ENCODE results near the gene PPP6R2. TPM values are rescaled to one million over a fixed set of nuclear protein-coding genes. Genes with fewer than 3 reads are reported as not detected.

PPP6R2 gene
- total and polyA plus RNA-seq, 10 donors: 23.6 to 76.2 (median 62.1) TPM

DNA sequence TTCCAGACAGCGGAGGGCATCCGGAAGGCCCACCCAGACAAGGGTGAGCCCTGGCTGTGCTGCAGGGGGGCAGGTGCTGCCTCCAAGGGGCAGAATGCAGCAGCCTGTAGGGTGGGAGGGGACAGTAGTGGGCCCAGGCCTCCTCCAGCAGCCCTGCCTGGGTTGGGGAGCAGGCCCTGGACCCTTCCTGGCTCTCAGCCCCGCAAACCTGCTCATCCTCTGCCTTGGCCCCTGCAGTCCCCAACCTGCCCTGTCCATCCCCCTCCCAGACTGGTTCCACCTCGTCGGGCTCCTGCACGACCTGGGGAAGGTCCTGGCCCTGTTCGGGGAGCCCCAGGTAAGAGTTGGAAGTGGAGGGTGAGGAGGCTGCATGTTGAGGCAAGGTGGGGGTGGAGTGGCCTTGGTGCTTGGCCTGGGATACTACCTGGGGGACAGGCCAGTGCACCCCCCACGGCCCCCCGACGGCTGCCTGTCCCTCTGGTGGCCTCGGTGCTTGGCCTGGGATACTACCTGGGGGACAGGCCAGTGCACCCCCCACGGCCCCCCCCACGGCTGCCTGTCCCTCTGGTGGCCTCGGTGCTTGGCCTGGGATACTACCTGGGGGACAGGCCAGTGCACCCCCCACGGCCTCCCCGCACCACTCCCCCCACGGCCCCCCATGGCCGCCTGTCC, 145.0 kb downstream of the PPP6R2 start:
- Histone ChIP-seq H3K9me3 (no peaks in the 10 kb centered on the region), H3K36me3 (no peaks in the 10 kb centered on the region), H3K27ac (no peak overlapping the region), H3K4me3 (no peak overlapping the region), H3K4me1 (peaks cover 0 to 16% (median 10%) of the 10 kb centered on the region in 6 donors), H3K27me3 (replicated peaks in 1 of 7) (peaks cover 0 to 51% (median 0%) of the 10 kb centered on the region in 7 donors)
- intact Hi-C loops (cut with DNase I; ENCODE audit: low total_unique reads): no loop called here
- 80 to 85% (median 81%) methylated on average over 8 to 18 of the region's 18 CpGs for WGBS, 5 donors
- TF ChIP-seq POLR2A (IDR thresholded peaks at IDR 0.05) (no peak), CTCF (IDR thresholded peaks at IDR 0.05 in 8 of 11, conservative IDR thresholded peaks at IDR 0.05 in 3 of 11) (no peak), POLR2AphosphoS5 (IDR thresholded peaks at IDR 0.05) (no peak)
- no peak for DNase-seq

GRCh38 chr22:50488886-50489285, 145.8 kb downstream of the PPP6R2 start:
- Histone ChIP-seq H3K9me3 (no peaks in the 10 kb centered on the region), H3K27me3 (replicated peaks in 1 of 7) (peaks cover 0 to 44% (median 0%) of the 10 kb centered on the region in 7 donors), H3K27ac (no peak overlapping the region), H3K4me3 (no peak overlapping the region), H3K36me3 (no peaks in the 10 kb centered on the region), H3K4me1 (peaks cover 0 to 15% (median 10%) of the 10 kb centered on the region in 6 donors)
- DNase-seq: no peak
- WGBS, 5 donors: 84 to 92% (median 88%) methylated on average over 17 to 19 of the region's 19 CpGs
- intact Hi-C loops (cut with DNase I; ENCODE audit: low total_unique reads): no loop called here
- TF ChIP-seq POLR2A (IDR thresholded peaks at IDR 0.05) (no peak), POLR2AphosphoS5 (IDR thresholded peaks at IDR 0.05) (no peak), CTCF (IDR thresholded peaks at IDR 0.05 in 8 of 11, conservative IDR thresholded peaks at IDR 0.05 in 3 of 11) (no peak)

DNA sequence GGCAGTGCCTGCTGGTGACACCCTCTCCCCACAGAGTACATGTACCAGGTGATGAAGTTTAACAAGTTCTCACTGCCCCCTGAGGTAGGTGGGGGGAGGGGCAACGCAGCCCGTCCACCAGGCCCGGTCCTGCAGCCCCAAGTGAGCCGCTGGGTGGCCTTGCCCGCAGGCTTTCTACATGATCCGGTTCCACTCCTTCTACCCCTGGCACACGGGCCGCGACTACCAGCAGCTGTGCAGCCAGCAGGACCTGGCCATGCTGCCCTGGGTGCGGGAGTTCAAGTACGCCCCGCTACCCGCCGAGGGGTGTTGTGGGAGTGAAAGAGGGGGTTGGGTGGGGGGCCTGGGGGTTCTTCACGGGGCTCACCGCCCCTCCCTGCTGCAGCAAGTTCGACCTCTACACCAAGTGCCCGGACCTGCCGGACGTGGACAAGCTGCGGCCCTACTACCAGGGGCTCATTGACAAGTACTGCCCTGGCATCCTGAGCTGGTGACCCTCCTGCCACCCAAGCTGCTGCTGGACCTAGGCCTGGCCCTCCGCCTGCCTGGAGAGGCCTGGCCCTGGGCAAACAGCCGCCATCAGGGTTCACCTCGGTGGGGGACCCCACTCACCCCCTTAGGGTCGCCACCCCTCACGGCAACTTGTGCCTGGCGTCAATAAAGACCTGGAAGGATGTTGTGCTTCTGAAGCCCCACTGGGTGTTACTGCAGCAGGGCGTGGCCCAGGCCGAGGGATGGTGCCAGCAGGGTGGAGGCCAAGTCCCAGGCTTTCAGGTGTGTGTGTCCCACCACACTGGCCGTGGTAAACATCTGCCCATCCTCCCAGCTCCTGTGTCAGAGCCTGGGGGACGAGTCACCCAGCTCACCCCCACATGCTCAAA, 146.5 kb downstream of the PPP6R2 start:
- Histone ChIP-seq H3K27ac (no peak overlapping the region), H3K4me3 (no peak overlapping the region), H3K27me3 (replicated peaks in 1 of 7) (peaks cover 0 to 36% (median 0%) of the 10 kb centered on the region in 7 donors), H3K4me1 (peaks cover 0 to 11% (median 8%) of the 10 kb centered on the region in 6 donors), H3K9me3 (no peaks in the 10 kb centered on the region), H3K36me3 (no peaks in the 10 kb centered on the region)
- intact Hi-C loops (cut with DNase I; ENCODE audit: low total_unique reads): loop anchor here (10.0 kb wide), 1 partner anchor 245 kb away; the partner anchor contains the start of gene TUBGCP6
- no peak for TF ChIP-seq POLR2A (IDR thresholded peaks at IDR 0.05)
- no peak for TF ChIP-seq CTCF (IDR thresholded peaks at IDR 0.05 in 8 of 11, conservative IDR thresholded peaks at IDR 0.05 in 3 of 11)
- TF ChIP-seq POLR2AphosphoS5 (IDR thresholded peaks at IDR 0.05): no peak
- 88 to 89% (median 89%) methylated on average over 20 to 31 of the region's 31 CpGs for WGBS, 5 donors
- DNase-seq: no peak

Measured in spleen (tissue), 11 donors.